Measurements from ENCODE around the gene INPP5A.
"Not testable (repeated sequence)": the region's sequence is repeated elsewhere in the genome, so short reads cannot be mapped to it uniquely, and the experiment has no call there.

INPP5A gene

DNA sequence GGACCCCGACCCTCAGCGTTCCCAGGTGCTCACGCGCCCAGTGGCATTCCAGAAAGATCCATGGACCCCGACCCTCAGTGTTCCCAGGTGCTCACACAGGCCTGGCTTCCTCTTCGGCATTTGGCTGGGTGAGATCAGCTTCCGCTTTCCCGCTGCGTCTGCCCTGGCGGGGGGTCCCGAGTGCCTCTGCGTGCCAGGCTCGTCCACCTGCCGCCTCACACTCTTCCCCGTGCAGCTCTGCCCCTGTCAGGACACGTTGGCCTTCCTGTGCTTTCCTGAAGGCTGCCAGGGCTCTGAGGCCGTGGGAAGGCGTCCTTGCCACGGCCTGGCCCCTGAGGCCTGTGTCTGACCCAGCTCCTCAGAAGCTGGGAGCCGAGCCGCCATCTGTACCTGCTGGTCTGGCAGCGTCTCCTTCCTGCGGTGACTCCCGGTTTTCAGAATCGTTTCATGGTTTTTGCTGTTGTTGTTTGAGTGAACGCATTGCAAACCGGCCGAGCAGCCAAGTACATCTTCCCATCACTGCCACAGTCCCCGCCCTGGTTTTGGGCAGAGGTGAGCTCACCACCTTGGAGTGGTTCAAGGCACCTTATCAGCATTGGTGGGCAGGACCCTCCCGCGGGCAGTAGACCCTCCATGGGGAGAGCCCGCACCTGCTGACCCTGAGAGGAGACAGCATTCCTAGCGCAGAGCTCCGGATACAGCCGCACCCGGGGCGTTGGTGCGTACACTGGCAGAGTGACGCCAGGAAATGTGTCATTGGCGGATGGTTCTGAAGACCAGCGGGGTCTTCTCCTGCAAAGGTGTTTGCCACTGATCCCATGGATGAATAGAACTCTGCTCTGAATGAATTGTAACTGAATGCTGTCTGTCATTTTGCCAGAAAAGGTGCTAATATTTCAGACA is 231.0 kb downstream of the INPP5A start:
- TF ChIP-seq CTCF (IDR thresholded peaks at IDR 0.05; ENCODE audit: insufficient read depth, low read length) (no peak), POLR2AphosphoS5 (IDR thresholded peaks at IDR 0.05; ENCODE audit: low read depth) (no peak), SPI1 (IDR thresholded peaks at IDR 0.05; ENCODE audit: borderline replicate concordance, low read depth) (no peak), REST (IDR thresholded peaks at IDR 0.05; ENCODE audit: insufficient replicate concordance, low read depth) (no peak), GABPA (IDR thresholded peaks at IDR 0.05; ENCODE audit: low read depth) (no peak)
- H3K27me3 ChIP-seq (ENCODE audit: insufficient read depth, poor library complexity, severe bottlenecking): no peaks in the 10 kb centered on the region
- H3K4me3 ChIP-seq (replicated peaks; ENCODE audit: insufficient read depth, low read length): no peak overlapping the region
- no peak for DNase-seq (ENCODE audit: low read depth in 1 of 2, low spot score in 1 of 2)
- H3K27ac ChIP-seq (replicated peaks): no peak overlapping the region

DNA sequence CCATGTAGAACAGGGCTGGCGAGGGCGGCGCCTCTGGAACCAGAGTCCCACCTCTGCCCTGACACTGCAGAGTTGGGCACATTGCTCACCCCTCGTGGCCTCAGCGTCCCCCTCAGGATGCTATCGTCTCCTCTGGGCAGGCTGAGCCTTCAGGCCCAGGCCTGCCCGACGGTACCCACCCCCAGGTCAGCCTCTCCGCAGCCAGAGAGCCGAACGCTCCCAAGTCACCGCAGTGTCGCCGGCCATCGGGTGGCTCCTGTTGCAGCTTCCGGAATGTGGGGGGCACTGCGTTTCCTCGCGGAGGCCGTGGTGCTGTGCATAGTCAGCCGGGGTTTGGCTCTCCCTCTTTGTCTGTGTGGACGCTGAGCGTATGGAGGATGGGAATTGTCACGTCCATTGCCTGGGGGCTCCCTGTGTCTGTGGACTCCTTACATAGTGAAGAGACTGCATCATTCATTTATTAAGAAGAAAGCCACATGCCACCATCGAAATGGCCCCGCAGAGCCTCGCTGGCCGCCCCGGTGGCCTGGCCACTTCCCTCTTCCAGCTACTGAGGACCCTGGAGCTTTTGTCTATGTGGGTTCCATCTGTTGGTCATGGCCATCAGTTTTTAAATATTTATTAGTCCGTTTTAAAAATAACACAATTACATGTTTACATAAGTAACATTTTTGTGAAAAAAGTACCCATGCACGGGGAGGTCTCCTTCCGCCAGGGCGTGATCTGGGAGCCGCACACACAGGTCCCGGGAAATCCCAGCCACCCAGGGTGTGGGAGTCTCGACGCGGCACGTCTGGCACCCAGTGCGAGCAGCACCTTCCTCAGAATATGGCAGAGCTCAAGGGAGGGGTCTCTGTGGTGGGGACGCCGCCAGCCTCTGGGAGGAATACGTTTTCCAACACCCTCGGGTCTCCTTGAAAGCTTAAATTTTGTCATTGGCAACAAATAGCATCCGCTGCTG is 232.8 kb downstream of the INPP5A start:
- H3K4me3 ChIP-seq (replicated peaks; ENCODE audit: insufficient read depth, low read length): no peak overlapping the region
- DNase-seq (ENCODE audit: low read depth in 1 of 2, low spot score in 1 of 2): no peak
- no peaks in the 10 kb centered on the region for H3K27me3 ChIP-seq (ENCODE audit: insufficient read depth, poor library complexity, severe bottlenecking)
- no peak for TF ChIP-seq REST (IDR thresholded peaks at IDR 0.05; ENCODE audit: insufficient replicate concordance, low read depth)
- TF ChIP-seq GABPA (IDR thresholded peaks at IDR 0.05; ENCODE audit: low read depth): no peak
- no peak for TF ChIP-seq CTCF (IDR thresholded peaks at IDR 0.05; ENCODE audit: insufficient read depth, low read length)
- TF ChIP-seq POLR2AphosphoS5 (IDR thresholded peaks at IDR 0.05; ENCODE audit: low read depth): no peak
- TF ChIP-seq SPI1 (IDR thresholded peaks at IDR 0.05; ENCODE audit: borderline replicate concordance, low read depth): no peak
- H3K27ac ChIP-seq (replicated peaks): no peak overlapping the region

GRCh38 chr10:132772816-132773215 is 235.2 kb downstream of the INPP5A start:
- not testable (repeated sequence) for H3K27me3 ChIP-seq (ENCODE audit: insufficient read depth, poor library complexity, severe bottlenecking); H3K4me3 ChIP-seq (replicated peaks; ENCODE audit: insufficient read depth, low read length); H3K27ac ChIP-seq (replicated peaks); DNase-seq (ENCODE audit: low read depth in 1 of 2, low spot score in 1 of 2)
